Anterior cingulate cortex (tissue), 58 donors: ENCODE measurements around the gene C1RL.
"Not testable (repeated sequence)": the region's sequence is repeated elsewhere in the genome, so short reads cannot be mapped to it uniquely, and the experiment has no call there.

ENCODE experiments used
- DNase-seq, 58 donors: peaks; one replicate each; lab custom pipeline; 2025; lab: John Stamatoyannopoulos, UW

Gene C1RL

GRCh38 chr12:7068240-7068993, 40.6 kb downstream of the C1RL start:
- peak in 13 of 58 donors; percentile 3 to 52 (median 15) for DNase-seq

GRCh38 chr12:7067096-7067495, 41.9 kb downstream of the C1RL start:
- DNase-seq = peak in 2 of 58 donors; percentile 4 to 5

DNA sequence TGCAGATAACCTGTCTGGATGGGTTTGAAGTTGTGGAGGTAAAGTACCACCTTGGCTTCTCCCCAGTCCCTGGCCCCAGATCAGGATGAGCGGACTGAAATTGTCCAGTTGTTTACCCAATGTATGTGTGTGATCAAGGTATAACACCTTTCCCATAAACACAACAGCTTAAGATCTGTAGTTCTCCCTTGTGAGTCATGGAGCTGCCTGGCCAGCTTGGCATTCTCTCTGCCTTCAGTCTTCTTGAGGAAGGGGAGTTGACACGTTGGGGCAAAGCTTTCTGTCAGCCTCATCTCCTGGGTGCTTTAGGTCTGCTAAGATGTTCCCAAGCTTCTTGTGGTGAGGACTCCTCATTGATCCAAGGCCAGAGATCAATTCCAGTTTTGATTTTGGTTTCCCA, 42.4 kb downstream of the C1RL start:
- DNase-seq = no peak

DNA sequence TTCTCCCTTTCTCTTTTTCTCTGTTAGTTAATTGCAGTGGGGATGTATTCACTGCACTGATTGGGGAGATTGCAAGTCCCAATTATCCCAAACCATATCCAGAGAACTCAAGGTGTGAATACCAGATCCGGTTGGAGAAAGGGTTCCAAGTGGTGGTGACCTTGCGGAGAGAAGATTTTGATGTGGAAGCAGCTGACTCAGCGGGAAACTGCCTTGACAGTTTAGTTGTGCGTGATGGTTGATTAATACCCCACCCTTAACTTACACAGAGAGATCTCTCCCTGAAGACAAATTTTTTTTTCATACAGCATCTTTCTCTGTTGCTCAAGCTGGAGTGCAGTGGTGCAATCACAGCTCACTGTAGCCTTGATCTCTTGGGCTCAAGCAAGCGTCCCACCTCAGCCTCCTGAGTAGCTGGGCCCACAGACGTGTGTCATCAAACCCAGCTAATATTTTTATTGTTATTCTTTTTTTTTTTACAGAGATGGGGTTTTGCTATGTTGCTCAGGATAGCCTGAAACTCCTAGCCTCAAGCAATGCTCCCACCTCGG, 43.9 kb downstream of the C1RL start:
- no peak for DNase-seq

DNA sequence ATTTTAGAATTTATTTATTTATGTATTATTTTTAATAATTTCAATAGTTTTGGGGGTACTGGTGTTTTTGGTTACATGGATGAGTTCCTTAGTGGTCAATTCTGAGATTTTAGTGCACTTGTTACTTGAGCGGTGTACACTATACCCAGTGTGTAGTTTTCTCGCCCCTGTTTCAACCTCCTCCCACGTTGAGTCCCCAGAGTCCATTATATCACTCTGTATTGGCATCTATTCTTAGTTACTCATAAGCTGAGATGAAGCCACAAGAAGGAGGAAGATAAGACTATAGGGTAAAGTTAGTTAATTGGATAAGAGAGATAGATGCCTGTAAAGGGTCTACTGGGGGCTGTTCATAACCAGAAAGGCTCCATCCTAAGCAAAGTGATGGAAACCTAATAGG, 44.5 kb downstream of the C1RL start:
- no peak for DNase-seq

DNA sequence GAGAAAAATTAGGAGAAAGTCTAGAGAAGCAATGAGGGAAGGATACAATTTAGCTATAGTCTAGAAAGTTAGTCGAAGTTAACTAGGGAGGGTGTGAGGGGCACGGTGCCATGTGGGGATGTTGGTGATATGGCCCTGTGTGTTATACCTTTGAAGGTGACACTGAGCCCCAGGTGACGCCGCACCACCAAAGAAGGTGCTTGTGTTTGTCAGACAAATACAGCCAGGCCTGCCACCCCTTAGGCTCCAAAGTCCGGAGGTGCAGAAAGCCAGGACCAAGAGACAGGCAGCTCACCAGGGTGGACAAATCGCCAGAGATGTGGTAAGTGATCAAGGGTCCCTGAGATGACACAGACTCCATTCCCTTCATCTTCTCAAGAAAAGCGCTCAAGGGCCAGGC, 47.4 kb downstream of the C1RL start:
- no peak for DNase-seq

- DNase-seq = no peak
Measured at GRCh38 chr12:7061138-7061537, 47.9 kb downstream of the C1RL start.

- peak in 25 of 58 donors; percentile 3 to 53 (median 14) for DNase-seq
Measured at GRCh38 chr12:7060353-7060954, 48.6 kb downstream of the C1RL start, which contains the start of gene C1S. Gene C1S, plus strand, starts transcription at chr12:7060718. Its CDS starts 1,195 bp downstream, at chr12:7061913.

DNA sequence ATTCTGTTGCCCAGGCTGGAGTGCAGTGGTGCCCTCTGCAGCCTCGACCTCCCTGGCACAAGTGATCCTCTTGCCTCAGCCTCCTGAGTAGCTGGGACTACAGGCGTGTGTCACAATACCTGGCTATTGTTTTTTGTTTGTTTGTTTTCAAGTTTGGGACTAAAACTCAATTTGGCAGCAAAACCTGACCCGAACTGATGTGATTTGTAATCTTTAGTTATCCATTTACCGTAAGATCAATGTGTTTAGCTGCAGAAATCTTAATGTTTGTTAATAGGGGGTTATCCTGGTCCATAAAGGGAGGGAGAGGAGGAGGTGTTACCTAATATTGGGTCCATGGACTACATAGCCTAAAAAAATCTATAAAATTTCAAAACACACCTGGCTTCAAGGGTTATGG, 49.2 kb downstream of the C1RL start:
- no peak for DNase-seq

DNA sequence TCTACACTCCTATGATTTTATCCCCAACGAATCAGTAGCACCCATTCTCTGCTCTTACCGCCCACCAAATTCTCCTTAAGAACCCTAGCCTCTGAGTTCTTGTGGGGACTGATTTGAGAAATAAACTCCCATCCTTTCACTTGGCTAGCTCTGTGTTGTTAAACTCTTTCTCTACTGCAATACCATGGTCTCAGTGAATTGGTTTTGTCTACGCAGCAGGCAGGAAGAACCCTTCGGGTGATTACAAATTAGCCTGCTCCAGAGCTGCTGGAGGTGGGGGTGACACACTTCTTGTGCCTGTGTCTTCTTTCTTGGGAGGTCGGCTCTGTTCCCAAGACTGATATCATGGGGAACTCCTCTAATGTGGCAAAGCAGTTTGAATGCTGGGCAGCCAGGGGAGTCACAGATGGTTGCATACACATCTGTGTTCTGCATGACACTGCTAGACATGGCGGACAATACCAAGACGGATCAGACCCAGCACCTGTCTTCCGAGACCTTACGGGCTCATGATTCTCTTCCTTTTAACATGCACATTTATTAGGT, 50.1 kb downstream of the C1RL start:
- DNase-seq = no peak

DNA sequence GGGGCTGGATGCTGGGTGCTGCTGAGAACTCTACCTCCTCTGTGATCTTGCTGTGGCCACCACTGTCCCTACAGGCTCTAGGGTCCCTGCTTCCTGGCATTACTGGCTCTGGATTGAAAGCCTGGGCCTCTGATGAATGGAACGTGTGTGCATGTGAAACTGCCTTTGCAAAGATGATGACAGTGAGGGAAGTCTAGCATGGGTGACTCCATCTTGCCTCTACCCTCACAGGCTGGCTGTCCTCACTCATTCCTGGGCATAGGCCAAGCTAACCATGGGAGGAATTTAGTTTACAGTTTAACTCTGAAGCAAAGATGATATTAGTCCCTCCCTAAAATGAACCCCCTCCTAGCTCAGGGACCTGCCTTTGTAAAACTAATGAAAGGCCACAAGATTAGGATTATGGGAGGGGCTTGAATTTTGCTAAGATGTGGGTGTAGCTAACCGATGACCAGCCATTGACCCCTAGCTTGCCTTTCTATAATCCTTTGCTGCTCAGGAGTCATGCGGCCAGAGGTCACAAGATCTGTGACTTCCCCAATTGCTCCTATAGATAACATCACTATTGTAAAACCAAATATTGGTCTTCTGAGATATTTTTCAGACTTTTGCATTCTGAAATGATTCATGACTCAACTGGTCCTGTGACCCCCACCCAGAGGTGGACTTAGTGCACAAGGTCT, 50.7 kb downstream of the C1RL start:
- no peak for DNase-seq

GRCh38 chr12:7055736-7056135, 53.3 kb downstream of the C1RL start:
- not testable (repeated sequence) for DNase-seq

- no peak for DNase-seq
Measured at GRCh38 chr12:7054925-7055324, 54.1 kb downstream of the C1RL start.

- DNase-seq = not testable (repeated sequence)
Measured at GRCh38 chr12:7049973-7050372, 59.0 kb downstream of the C1RL start.

DNA sequence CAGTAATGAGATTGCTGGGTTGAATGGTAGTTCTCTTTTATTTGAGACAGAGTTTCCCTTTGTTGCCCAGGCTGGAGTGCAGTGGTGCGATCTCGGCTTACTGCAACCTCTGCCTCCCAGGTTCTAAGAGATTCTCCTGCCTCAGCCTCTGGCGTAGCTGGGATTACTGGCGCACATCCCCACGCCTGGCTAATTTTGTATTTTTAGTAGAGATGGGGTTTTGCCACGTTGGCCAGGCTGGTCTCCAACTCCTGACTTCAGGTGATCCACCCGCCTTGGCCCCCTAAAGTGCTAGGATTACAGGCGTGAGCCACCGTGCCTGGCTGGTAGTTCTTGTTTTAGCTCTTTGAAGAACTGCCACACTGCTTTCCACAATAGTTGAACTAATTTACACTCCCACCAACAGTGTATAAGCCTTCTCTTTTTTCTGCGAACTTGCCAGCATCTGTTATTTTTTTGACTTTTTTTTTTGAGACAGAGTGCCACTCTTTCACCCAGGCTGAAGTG, 59.5 kb downstream of the C1RL start:
- DNase-seq = peak in 1 of 58 donors; percentile 1

GRCh38 chr12:7047306-7047705, 61.7 kb downstream of the C1RL start:
- no peak for DNase-seq

DNA sequence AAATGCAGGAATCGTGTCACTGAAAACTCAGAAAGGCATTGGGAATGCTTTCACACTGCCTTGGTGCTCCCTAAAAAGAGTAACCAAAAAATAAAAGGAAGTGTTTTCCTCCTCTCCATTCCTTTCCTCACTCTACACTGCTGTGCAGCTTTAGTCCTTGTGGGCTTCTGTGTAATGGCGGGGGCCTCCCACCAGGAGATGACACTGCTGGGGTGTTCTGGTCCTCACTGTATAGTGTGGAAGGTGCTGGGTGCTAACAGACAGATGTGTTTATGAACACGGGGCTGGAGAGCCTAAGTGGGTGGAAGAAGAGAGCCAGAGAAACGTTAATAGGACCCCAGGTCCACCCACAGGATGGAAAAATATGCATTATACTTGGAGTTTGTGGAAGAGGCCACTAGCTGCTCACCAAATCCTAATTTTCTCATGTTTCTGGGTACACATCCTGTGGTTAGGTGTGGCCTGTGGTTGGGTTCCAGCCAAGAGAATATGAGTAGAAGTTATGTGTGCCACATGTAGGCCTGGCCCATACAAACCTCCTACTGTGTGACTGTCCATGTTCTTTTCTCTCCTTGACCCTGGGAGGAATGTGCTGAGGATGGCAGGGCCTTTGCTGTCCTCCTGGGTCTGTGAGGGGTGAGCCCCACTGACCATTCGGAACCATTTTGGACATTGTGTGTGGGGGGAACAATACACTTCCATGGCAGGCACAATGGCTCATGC, 62.5 kb downstream of the C1RL start:
- DNase-seq = no peak

GRCh38 chr12:7045913-7046312, 63.1 kb downstream of the C1RL start:
- DNase-seq = no peak
